ENCODE data around the gene ATP9A. TPM values are rescaled to one million over a fixed set of nuclear protein-coding genes. Genes with fewer than 3 reads are reported as not detected.

ATP9A gene
- total and polyA plus RNA-seq, 4 donors: 2.4 to 16.7 (median 9.9) TPM

DNA sequence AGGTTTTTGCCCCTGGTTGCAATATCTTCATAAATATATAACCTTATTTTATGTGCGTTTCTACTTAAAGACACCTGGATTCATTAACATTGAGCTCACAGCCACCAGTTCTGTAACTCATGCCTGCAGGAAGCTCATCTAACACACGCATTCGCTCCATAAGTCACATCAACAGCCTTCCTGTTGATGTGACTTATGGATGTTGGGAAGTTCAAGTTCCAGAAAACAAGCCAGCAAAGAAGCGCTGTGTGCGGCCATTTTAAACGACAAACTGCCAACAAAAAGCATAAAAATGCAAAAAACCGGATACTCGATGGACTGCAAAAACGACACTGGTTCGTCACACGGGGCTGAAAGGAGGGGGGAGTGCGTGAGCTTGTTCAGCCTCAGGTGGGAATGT lies 147.8 kb downstream of the ATP9A start:
- Histone ChIP-seq H3K9me3 (ENCODE audit: control insufficient read depth in 4 of 4, low read length in 3 of 4) (no peaks in the 10 kb centered on the region), H3K36me3 (ENCODE audit: control insufficient read depth in 4 of 4, insufficient read depth in 3 of 4, low read depth in 1 of 4, low read length in 3 of 4) (peaks cover 0 to 28% (median 2%) of the 10 kb centered on the region in 4 donors), H3K9ac (ENCODE audit: low read depth in 1 of 2, low read length in 2 of 2) (no peak overlapping the region), H3K27me3 (ENCODE audit: control insufficient read depth in 4 of 4, insufficient read depth in 4 of 4, low read length in 3 of 4) (no peaks in the 10 kb centered on the region), H3K27ac (ENCODE audit: low read depth in 1 of 2, low read length in 2 of 2) (no peak overlapping the region), H3K4me3 (ENCODE audit: low read depth in 1 of 3, low read length in 3 of 3) (no peak overlapping the region), H3K4me1 (ENCODE audit: control insufficient read depth in 4 of 4, insufficient read depth in 4 of 4, low read length in 3 of 4) (no peaks in the 10 kb centered on the region)
- TF ChIP-seq RAD21 (IDR thresholded peaks at IDR 0.05): no peak
- TF ChIP-seq, protein P1, sequence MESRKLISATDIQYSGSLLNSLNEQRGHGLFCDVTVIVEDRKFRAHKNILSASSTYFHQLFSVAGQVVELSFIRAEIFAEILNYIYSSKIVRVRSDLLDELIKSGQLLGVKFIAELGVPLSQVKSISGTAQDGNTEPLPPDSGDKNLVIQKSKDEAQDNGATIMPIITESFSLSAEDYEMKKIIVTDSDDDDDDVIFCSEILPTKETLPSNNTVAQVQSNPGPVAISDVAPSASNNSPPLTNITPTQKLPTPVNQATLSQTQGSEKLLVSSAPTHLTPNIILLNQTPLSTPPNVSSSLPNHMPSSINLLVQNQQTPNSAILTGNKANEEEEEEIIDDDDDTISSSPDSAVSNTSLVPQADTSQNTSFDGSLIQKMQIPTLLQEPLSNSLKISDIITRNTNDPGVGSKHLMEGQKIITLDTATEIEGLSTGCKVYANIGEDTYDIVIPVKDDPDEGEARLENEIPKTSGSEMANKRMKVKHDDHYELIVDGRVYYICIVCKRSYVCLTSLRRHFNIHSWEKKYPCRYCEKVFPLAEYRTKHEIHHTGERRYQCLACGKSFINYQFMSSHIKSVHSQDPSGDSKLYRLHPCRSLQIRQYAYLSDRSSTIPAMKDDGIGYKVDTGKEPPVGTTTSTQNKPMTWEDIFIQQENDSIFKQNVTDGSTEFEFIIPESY (IDR thresholded peaks at IDR 0.05): no peak
- TF ChIP-seq, protein P2, sequence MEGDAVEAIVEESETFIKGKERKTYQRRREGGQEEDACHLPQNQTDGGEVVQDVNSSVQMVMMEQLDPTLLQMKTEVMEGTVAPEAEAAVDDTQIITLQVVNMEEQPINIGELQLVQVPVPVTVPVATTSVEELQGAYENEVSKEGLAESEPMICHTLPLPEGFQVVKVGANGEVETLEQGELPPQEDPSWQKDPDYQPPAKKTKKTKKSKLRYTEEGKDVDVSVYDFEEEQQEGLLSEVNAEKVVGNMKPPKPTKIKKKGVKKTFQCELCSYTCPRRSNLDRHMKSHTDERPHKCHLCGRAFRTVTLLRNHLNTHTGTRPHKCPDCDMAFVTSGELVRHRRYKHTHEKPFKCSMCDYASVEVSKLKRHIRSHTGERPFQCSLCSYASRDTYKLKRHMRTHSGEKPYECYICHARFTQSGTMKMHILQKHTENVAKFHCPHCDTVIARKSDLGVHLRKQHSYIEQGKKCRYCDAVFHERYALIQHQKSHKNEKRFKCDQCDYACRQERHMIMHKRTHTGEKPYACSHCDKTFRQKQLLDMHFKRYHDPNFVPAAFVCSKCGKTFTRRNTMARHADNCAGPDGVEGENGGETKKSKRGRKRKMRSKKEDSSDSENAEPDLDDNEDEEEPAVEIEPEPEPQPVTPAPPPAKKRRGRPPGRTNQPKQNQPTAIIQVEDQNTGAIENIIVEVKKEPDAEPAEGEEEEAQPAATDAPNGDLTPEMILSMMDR (IDR thresholded peaks at IDR 0.05; ENCODE audit: low read depth, low read length, missing input control): no peak
- no peak for TF ChIP-seq HNF4A (conservative IDR thresholded peaks at IDR 0.05)
- no peak for TF ChIP-seq JUND (IDR thresholded peaks at IDR 0.05)
- DNase-seq (ENCODE audit: low spot score): no peak
- 94% methylated on average over 12 of the region's 12 CpGs for WGBS

DNA sequence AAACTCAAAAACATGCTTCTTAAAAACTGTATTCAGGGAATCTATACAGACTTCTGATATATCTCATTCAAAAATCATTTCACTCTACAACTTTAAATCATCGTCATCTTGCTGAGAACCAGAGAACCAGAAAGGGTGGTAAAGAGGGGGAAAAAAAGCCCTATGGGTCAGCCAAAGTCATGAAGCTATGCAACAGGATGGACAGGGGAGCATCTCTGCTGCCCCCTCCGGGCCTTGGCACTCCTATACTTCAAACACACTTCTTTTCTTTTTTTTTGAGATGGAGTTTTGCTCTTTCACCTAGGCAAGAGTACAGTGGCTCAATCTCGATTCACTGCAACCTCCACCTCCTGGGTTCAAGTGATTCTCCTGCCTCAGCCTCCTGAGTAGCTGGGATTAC lies 152.1 kb downstream of the ATP9A start:
- no peak for TF ChIP-seq TAF1 (conservative IDR thresholded peaks at IDR 0.05)
- no peak for TF ChIP-seq NR2F2 (IDR thresholded peaks at IDR 0.05)
- no peak for TF ChIP-seq EGR1 (IDR thresholded peaks at IDR 0.05; ENCODE audit: low read depth in 2 of 2)
- TF ChIP-seq RAD21 (IDR thresholded peaks at IDR 0.05): no peak
- DNase-seq (ENCODE audit: low spot score): no peak
- 92% methylated on average over 3 of the region's 3 CpGs for WGBS

DNA sequence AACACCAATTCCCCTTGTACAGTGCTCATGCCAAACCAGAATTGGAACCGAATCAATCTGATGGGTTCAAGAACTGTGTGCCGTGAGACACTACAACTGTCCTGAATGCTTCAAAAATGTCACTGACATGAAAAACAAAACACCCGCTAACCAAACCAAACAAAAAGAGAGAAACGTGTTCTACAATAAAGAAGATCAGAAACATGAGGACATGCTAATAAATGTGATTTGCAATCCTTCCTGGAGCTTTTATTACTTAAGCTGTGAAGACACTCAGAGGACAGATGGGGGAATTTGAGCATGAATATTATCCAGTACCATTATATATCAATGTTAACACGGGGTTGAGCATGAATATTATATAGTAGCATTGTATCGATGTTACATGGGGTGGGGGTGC lies 153.5 kb downstream of the ATP9A start:
- TF ChIP-seq YY1 (IDR thresholded peaks at IDR 0.05): no peak
- Histone ChIP-seq H3K36me3 (ENCODE audit: control insufficient read depth in 4 of 4, insufficient read depth in 3 of 4, low read depth in 1 of 4, low read length in 3 of 4) (peaks cover 0 to 26% (median 11%) of the 10 kb centered on the region in 4 donors), H3K9me3 (ENCODE audit: control insufficient read depth in 4 of 4, low read length in 3 of 4) (no peaks in the 10 kb centered on the region), H3K9ac (ENCODE audit: low read depth in 1 of 2, low read length in 2 of 2) (no peak overlapping the region), H3K4me1 (ENCODE audit: control insufficient read depth in 4 of 4, insufficient read depth in 4 of 4, low read length in 3 of 4) (no peaks in the 10 kb centered on the region), H3K4me3 (ENCODE audit: low read depth in 1 of 3, low read length in 3 of 3) (no peak overlapping the region), H3K27ac (ENCODE audit: low read depth in 1 of 2, low read length in 2 of 2) (no peak overlapping the region), H3K27me3 (ENCODE audit: control insufficient read depth in 4 of 4, insufficient read depth in 4 of 4, low read length in 3 of 4) (no peaks in the 10 kb centered on the region)
- DNase-seq (ENCODE audit: low spot score): no peak
- 86% methylated on average over 6 of the region's 6 CpGs for WGBS

More for the DNA sequence above, 152.1 kb downstream of the ATP9A start:
- Histone ChIP-seq H3K27ac (ENCODE audit: low read depth in 1 of 2, low read length in 2 of 2) (no peak overlapping the region), H3K27me3 (ENCODE audit: control insufficient read depth in 4 of 4, insufficient read depth in 4 of 4, low read length in 3 of 4) (no peaks in the 10 kb centered on the region), H3K9me3 (ENCODE audit: control insufficient read depth in 4 of 4, low read length in 3 of 4) (no peaks in the 10 kb centered on the region), H3K36me3 (ENCODE audit: control insufficient read depth in 4 of 4, insufficient read depth in 3 of 4, low read depth in 1 of 4, low read length in 3 of 4) (peaks cover 0 to 19% (median 9%) of the 10 kb centered on the region in 4 donors), H3K4me3 (ENCODE audit: low read depth in 1 of 3, low read length in 3 of 3) (no peak overlapping the region), H3K4me1 (ENCODE audit: control insufficient read depth in 4 of 4, insufficient read depth in 4 of 4, low read length in 3 of 4) (no peaks in the 10 kb centered on the region), H3K9ac (ENCODE audit: low read depth in 1 of 2, low read length in 2 of 2) (no peak overlapping the region)

DNA sequence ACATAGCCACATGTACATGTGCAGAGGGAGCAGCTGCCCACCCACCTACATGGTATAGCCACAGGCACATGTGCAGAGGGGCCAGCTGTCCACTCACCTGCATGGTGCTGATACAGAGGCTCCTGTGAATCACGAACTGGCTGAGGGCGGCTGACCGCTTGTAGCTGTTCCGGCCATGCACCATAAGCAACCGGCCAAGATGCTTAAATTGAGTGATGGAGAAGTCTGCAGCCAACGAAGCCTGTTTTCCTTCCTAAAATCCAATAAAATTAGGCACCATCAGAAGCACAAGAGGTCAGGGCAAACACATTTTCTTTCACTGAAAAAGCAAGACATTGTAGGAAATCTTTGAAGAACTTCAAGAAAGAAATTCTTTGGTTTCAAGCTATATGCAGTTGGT lies 154.6 kb downstream of the ATP9A start:
- Histone ChIP-seq H3K4me1 (ENCODE audit: control insufficient read depth in 4 of 4, insufficient read depth in 4 of 4, low read length in 3 of 4) (no peaks in the 10 kb centered on the region), H3K9me3 (ENCODE audit: control insufficient read depth in 4 of 4, low read length in 3 of 4) (no peaks in the 10 kb centered on the region), H3K4me3 (ENCODE audit: low read depth in 1 of 3, low read length in 3 of 3) (no peak overlapping the region), H3K36me3 (ENCODE audit: control insufficient read depth in 4 of 4, insufficient read depth in 3 of 4, low read depth in 1 of 4, low read length in 3 of 4) (peaks cover 0 to 27% (median 12%) of the 10 kb centered on the region in 4 donors), H3K27me3 (ENCODE audit: control insufficient read depth in 4 of 4, insufficient read depth in 4 of 4, low read length in 3 of 4) (no peaks in the 10 kb centered on the region), H3K9ac (ENCODE audit: low read depth in 1 of 2, low read length in 2 of 2) (no peak overlapping the region), H3K27ac (ENCODE audit: low read depth in 1 of 2, low read length in 2 of 2) (no peak overlapping the region)
- WGBS: 96% methylated on average over 6 of the region's 6 CpGs
- no peak for DNase-seq (ENCODE audit: low spot score)
- TF ChIP-seq, protein P3, sequence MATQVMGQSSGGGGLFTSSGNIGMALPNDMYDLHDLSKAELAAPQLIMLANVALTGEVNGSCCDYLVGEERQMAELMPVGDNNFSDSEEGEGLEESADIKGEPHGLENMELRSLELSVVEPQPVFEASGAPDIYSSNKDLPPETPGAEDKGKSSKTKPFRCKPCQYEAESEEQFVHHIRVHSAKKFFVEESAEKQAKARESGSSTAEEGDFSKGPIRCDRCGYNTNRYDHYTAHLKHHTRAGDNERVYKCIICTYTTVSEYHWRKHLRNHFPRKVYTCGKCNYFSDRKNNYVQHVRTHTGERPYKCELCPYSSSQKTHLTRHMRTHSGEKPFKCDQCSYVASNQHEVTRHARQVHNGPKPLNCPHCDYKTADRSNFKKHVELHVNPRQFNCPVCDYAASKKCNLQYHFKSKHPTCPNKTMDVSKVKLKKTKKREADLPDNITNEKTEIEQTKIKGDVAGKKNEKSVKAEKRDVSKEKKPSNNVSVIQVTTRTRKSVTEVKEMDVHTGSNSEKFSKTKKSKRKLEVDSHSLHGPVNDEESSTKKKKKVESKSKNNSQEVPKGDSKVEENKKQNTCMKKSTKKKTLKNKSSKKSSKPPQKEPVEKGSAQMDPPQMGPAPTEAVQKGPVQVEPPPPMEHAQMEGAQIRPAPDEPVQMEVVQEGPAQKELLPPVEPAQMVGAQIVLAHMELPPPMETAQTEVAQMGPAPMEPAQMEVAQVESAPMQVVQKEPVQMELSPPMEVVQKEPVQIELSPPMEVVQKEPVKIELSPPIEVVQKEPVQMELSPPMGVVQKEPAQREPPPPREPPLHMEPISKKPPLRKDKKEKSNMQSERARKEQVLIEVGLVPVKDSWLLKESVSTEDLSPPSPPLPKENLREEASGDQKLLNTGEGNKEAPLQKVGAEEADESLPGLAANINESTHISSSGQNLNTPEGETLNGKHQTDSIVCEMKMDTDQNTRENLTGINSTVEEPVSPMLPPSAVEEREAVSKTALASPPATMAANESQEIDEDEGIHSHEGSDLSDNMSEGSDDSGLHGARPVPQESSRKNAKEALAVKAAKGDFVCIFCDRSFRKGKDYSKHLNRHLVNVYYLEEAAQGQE (IDR thresholded peaks at IDR 0.05): no peak
- TF ChIP-seq TAF1 (conservative IDR thresholded peaks at IDR 0.05): no peak
- no peak for TF ChIP-seq FOXA1 (IDR thresholded peaks at IDR 0.05)
- TF ChIP-seq HNF4G (IDR thresholded peaks at IDR 0.05): no peak
- no peak for TF ChIP-seq RXRA (IDR thresholded peaks at IDR 0.05)
- TF ChIP-seq, protein P2 (IDR thresholded peaks at IDR 0.05; ENCODE audit: low read depth, low read length, missing input control): no peak
- TF ChIP-seq JUND (IDR thresholded peaks at IDR 0.05): no peak
- TF ChIP-seq FOXA2 (IDR thresholded peaks at IDR 0.05): no peak

Measured in liver (tissue), 9 donors.